ENCODE results near the gene ITPKC.

ITPKC gene

DNA sequence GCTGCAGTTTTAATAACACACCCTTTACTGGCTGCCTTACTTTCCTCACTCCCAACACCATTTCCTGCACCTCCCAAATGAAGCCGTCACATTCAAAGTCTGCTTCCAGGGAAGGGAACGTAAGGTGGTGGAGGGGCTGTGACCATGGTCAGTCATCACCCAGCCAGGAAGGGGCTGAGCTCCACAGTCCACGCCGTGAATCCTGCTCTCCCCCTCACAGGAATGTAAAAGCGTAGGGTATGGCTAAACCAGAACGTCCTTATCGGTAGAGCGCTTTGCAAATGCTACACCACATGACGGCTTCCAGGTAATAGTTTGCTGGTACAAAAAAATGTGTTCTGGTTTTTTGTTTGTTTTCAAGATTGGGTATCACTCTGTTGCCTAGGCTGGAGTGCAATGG is 33.5 kb upstream of the ITPKC start:
- no peak overlapping the region for H3K9ac ChIP-seq (ENCODE audit: low read depth, low read length)
- no peak overlapping the region for H3K4me3 ChIP-seq (ENCODE audit: low read length)
- no peak overlapping the region for H3K27ac ChIP-seq (ENCODE audit: low read depth, low read length)
- no peaks in the 10 kb centered on the region for H3K9me3 ChIP-seq (ENCODE audit: insufficient read depth, low read depth, low read length)
- no peaks in the 10 kb centered on the region for H3K4me1 ChIP-seq (ENCODE audit: insufficient read depth, low read length)
- no peaks in the 10 kb centered on the region for H3K27me3 ChIP-seq (ENCODE audit: insufficient read depth, low read length)
- 95% methylated on average over 9 of the region's 9 CpGs for WGBS
- peaks cover 60% of the 10 kb centered on the region for H3K36me3 ChIP-seq (ENCODE audit: insufficient read depth, low read length)

DNA sequence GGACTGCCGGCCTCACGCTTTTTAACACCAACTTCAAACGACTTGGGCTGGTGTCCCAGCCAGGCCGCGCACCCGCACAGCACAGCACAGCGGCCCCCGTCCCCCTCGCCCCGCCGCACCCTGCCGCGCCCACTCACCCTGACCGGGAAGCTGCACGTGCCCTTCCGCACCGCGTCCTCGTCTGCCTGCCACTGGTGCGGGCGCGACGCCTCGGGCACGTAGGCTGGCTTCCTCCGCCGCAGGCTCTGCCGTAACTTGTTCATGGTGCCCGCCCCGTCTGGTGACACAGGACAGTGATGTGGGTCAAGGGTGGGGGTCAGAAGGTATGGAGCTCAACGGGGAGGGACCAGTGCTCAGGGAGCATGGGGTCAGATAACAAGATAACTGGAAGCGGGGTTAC is 32.6 kb upstream of the ITPKC start:
- WGBS: 96% methylated on average over 32 of the region's 32 CpGs
- Histone ChIP-seq H3K27me3 (ENCODE audit: insufficient read depth, low read length) (no peaks in the 10 kb centered on the region), H3K36me3 (ENCODE audit: insufficient read depth, low read length) (peaks cover 52% of the 10 kb centered on the region), H3K9me3 (ENCODE audit: insufficient read depth, low read depth, low read length) (no peaks in the 10 kb centered on the region), H3K27ac (ENCODE audit: low read depth, low read length) (no peak overlapping the region), H3K9ac (ENCODE audit: low read depth, low read length) (no peak overlapping the region), H3K4me1 (ENCODE audit: insufficient read depth, low read length) (no peaks in the 10 kb centered on the region), H3K4me3 (ENCODE audit: low read length) (no peak overlapping the region)

DNA sequence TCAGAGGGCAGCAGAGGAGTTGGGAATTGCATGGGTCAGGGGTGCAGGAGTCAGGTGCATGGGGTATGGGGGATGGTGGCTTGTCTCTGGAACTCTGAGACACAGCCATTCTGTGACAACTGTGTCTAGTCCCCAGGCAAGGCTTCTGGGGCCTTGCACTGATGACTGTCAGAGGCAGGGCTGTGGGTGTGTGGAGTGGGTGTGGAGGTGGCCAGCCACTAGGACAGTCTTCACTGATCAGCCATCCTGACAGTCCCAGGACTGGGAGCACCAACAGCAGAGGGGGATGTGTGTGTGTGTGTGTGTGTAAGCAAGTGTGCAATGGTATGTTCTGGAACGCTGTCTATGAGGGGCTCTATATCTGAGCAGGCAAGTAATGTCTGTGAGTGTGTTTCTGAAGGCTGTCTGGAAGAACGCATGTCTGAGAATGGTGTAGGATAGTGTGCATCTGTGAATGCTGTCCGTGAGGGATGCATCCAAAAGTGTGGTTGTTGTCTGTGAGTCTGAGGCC is 31.8 kb upstream of the ITPKC start:
- Histone ChIP-seq H3K4me3 (ENCODE audit: low read length) (no peak overlapping the region), H3K27ac (ENCODE audit: low read depth, low read length) (no peak overlapping the region), H3K36me3 (ENCODE audit: insufficient read depth, low read length) (peaks cover 46% of the 10 kb centered on the region), H3K9ac (ENCODE audit: low read depth, low read length) (no peak overlapping the region), H3K9me3 (ENCODE audit: insufficient read depth, low read depth, low read length) (no peaks in the 10 kb centered on the region), H3K27me3 (ENCODE audit: insufficient read depth, low read length) (no peaks in the 10 kb centered on the region), H3K4me1 (ENCODE audit: insufficient read depth, low read length) (no peaks in the 10 kb centered on the region)
- WGBS: 92% methylated on average over 3 of the region's 3 CpGs

DNA sequence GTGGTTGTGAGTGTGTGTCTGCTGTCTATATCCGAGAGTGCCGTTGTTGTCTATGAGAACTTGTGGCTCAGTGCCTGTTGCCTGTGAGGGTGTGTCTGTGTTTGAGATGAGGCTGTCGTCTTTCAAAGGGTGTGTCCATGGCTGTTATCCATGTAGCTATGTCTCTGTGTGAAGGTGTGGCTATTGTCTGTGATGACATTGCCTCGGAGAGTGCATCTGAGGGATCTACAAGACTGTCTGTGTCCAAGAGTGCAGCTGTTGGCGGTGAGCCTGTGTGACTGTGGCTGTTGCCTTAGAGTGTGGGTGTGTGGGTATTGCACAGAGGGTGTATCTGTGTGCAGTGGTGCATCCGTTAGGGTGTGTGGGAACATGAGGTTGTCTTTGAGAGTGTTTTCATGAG is 31.3 kb upstream of the ITPKC start:
- Histone ChIP-seq H3K27me3 (ENCODE audit: insufficient read depth, low read length) (no peaks in the 10 kb centered on the region), H3K9me3 (ENCODE audit: insufficient read depth, low read depth, low read length) (no peaks in the 10 kb centered on the region), H3K4me3 (ENCODE audit: low read length) (no peak overlapping the region), H3K4me1 (ENCODE audit: insufficient read depth, low read length) (no peaks in the 10 kb centered on the region), H3K36me3 (ENCODE audit: insufficient read depth, low read length) (peaks cover 45% of the 10 kb centered on the region), H3K9ac (ENCODE audit: low read depth, low read length) (no peak overlapping the region), H3K27ac (ENCODE audit: low read depth, low read length) (no peak overlapping the region)
- WGBS: 97% methylated on average over 6 of the region's 6 CpGs

DNA sequence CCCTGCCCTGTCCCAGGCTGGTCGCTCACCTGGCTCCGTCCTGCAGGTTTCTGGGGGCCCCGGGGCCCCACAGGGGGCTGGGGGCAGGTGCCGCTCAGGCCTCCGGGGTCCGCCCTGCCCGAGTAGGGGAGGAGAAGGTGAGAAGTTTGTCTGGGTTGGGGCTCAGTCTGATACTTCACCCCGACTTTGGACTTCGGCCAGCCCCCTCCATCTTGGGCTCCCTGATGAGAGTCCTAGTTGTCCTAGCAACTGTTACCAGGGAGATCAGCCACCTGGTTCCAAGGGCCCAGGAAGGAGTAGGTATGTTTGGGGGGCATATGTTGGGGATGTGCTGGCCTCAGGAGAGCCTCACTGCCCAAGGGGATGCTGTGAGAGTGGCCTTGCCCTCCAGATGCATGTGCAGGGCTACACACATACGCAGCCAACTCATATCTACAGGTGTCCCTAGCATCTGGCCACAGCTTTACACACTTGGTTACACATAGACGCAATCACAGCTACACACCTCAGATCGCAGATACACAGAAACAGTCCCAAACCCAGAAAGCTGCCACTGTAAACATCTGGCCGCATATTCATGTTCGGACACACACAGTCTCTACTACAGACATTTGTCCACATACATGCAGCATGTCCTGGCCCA is 29.9 kb upstream of the ITPKC start:
- no peak overlapping the region for H3K9ac ChIP-seq (ENCODE audit: low read depth, low read length)
- no peak overlapping the region for H3K4me3 ChIP-seq (ENCODE audit: low read length)
- H3K9me3 ChIP-seq (ENCODE audit: insufficient read depth, low read depth, low read length): no peaks in the 10 kb centered on the region
- whole genome bisulfite sequencing: 96% methylated on average over 14 of the region's 14 CpGs
- H3K27ac ChIP-seq (ENCODE audit: low read depth, low read length): no peak overlapping the region
- no peaks in the 10 kb centered on the region for H3K27me3 ChIP-seq (ENCODE audit: insufficient read depth, low read length)
- peaks cover 34% of the 10 kb centered on the region for H3K36me3 ChIP-seq (ENCODE audit: insufficient read depth, low read length)
- peaks cover 5% of the 10 kb centered on the region; the same call in 1 of the 2 replicates for H3K4me1 ChIP-seq (ENCODE audit: insufficient read depth, low read length)

DNA sequence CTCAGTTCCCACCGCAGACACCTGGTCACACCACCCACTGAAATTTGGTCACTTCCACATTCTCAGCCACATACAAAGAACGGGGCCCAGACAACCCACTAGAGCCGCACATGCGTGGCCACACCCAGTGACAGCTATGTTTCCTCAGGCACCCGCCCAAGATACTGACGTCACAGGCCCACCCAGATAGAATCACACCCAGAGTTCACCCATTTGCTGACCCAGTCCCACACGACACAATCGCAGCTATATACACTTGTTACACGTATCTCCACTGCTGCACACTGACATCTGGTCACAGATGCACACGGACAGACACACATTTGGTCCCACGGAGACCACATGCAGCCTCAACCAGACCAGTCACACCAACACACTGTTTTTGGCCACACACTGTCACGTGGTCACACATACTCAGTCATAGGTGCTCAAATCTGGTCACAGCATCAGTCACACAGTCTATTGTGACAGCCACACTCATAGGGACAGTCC is 29.3 kb upstream of the ITPKC start:
- 92% methylated on average over 12 of the region's 12 CpGs for WGBS
- Histone ChIP-seq H3K4me1 (ENCODE audit: insufficient read depth, low read length) (peaks cover 5% of the 10 kb centered on the region; the same call in 1 of the 2 replicates), H3K9me3 (ENCODE audit: insufficient read depth, low read depth, low read length) (no peaks in the 10 kb centered on the region), H3K36me3 (ENCODE audit: insufficient read depth, low read length) (peaks cover 28% of the 10 kb centered on the region), H3K27me3 (ENCODE audit: insufficient read depth, low read length) (no peaks in the 10 kb centered on the region), H3K4me3 (ENCODE audit: low read length) (no peak overlapping the region), H3K27ac (ENCODE audit: low read depth, low read length) (no peak overlapping the region), H3K9ac (ENCODE audit: low read depth, low read length) (no peak overlapping the region)

DNA sequence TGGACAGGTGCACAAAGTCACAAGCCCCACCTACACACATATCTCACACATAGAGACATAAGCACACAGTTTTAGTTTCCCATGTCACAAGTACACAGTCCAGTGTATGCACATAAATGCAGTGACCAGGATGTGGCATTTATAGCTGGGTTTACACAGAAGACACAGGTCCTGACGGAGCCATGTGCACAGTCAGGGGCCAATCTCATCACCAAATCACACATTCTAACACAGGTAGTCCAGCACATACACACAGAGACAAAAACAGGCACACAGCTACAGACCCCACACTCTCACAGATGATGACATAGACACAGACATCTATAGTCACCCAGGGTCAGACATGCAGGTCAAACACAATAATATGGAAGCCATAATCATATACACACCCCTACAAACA is 28.6 kb upstream of the ITPKC start:
- no peaks in the 10 kb centered on the region for H3K9me3 ChIP-seq (ENCODE audit: insufficient read depth, low read depth, low read length)
- H3K4me1 ChIP-seq (ENCODE audit: insufficient read depth, low read length): peaks cover 5% of the 10 kb centered on the region; the same call in 1 of the 2 replicates
- H3K27me3 ChIP-seq (ENCODE audit: insufficient read depth, low read length): no peaks in the 10 kb centered on the region
- H3K9ac ChIP-seq (ENCODE audit: low read depth, low read length): no peak overlapping the region
- H3K4me3 ChIP-seq (ENCODE audit: low read length): no peak overlapping the region
- no peak overlapping the region for H3K27ac ChIP-seq (ENCODE audit: low read depth, low read length)
- H3K36me3 ChIP-seq (ENCODE audit: insufficient read depth, low read length): peaks cover 21% of the 10 kb centered on the region
- 88% methylated on average over 1 of the region's 1 CpG for WGBS

DNA sequence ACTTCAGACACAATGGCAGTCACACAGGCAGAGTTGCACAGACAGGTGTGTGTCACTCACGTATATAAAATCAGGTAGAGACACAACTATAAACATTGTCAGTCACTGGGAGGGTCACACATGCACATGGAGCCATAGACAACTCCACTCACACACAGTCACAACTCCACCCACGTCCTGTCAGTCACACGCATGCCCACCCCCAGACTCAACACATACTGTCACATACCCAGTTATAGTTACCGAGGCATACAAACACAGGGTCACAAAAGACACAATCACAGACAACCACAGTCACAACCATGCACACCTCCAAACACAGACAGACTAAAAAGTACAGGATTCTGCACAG is 27.9 kb upstream of the ITPKC start:
- Histone ChIP-seq H3K36me3 (ENCODE audit: insufficient read depth, low read length) (peaks cover 18% of the 10 kb centered on the region), H3K9ac (ENCODE audit: low read depth, low read length) (no peak overlapping the region; the same call in 1 of the 2 replicates), H3K4me3 (ENCODE audit: low read length) (peak overlapping the region; percentile 73), H3K4me1 (ENCODE audit: insufficient read depth, low read length) (peaks cover 5% of the 10 kb centered on the region; the same call in 1 of the 2 replicates), H3K27me3 (ENCODE audit: insufficient read depth, low read length) (no peaks in the 10 kb centered on the region), H3K27ac (ENCODE audit: low read depth, low read length) (no peak overlapping the region), H3K9me3 (ENCODE audit: insufficient read depth, low read depth, low read length) (no peaks in the 10 kb centered on the region)
- 86% methylated on average over 4 of the region's 4 CpGs for WGBS

DNA sequence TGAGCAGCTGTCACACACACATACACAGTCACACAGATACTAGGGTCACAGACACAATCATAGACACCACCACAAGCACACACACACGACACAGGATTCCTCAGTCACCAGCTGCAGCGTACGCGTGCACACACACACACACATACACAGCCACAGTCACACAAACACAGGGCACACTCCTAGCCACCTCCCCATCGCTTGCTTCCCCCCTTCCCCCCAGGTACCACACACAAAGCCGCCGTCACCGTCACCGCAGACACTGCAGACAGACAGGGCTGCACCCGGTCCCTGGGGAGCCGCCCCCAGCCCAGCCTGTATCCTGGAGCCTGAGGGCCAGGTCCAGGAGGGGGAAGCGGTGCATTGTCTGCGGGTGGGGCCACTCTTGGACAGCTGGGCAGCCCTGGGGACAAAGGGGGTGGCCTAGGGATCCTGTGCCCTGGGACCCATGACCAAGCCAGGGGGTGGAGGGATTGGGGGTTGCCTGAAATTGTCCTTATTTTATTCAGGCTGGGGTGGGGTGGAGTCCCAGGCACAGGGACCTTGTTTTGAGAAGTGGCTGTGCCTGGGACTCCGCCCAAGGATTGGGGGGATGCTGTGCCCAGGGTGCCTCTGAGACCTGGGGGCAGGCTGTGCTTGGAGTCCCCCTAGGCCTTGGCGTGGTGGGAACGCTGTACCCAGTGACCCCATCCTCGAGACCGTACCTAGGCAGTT is 27.4 kb upstream of the ITPKC start:
- 27% methylated on average over 18 of the region's 18 CpGs for WGBS
- no peaks in the 10 kb centered on the region for H3K9me3 ChIP-seq (ENCODE audit: insufficient read depth, low read depth, low read length)
- no peak overlapping the region for H3K27ac ChIP-seq (ENCODE audit: low read depth, low read length)
- peaks cover 19% of the 10 kb centered on the region for H3K36me3 ChIP-seq (ENCODE audit: insufficient read depth, low read length)
- H3K4me1 ChIP-seq (ENCODE audit: insufficient read depth, low read length): peaks cover 5% of the 10 kb centered on the region; the same call in 1 of the 2 replicates
- no peaks in the 10 kb centered on the region for H3K27me3 ChIP-seq (ENCODE audit: insufficient read depth, low read length)
- peak overlapping the region; percentile 73 for H3K9ac ChIP-seq (ENCODE audit: low read depth, low read length)
- peak overlapping the region; percentile 73 for H3K4me3 ChIP-seq (ENCODE audit: low read length)

DNA sequence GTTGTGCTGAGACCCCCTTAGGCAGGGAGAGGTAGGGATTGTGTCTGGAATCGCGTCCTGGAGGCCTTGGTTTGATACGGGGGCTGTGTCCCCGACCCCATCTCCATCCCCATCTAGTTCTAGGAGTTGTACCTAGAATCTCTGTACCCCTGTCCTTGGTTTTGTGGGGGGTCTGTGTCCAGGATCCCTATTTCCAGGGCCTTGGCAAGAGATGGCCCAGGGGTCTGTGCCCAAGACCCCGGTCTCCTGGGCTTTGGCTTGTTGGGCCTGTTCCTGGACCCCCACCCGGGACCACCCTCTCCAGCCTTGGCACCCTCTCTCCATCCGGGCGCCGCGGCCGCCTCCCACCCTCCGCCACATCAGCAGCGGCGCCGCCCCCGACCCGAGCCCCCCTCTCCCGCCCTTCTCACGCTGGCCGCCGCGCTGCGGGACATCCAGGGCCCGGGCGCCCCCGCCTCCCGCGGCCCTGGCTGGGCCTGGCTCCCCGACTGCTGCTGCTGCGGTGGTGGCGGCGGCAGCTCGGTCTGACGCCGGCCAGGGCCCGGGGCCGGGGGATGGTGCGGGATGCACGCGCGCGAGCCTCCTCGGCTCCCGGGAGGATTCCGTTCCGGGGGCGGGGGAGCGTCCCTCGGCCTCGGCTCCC is 26.7 kb upstream of the ITPKC start, which contains the start of gene NUMBL:
TSS of gene NUMBL (minus strand) at position 602 of the 643 bp plus-strand sequence. CDS start at position 434, 168 bp downstream.
- Histone ChIP-seq H3K27ac (ENCODE audit: low read depth, low read length) (peak within 1 kb of the TSS; percentile 93), H3K27me3 (ENCODE audit: insufficient read depth, low read length) (no peaks in the 10 kb centered on the region), H3K36me3 (ENCODE audit: insufficient read depth, low read length) (peaks cover 18% of the 10 kb centered on the region), H3K4me1 (ENCODE audit: insufficient read depth, low read length) (peaks cover 5% of the 10 kb centered on the region; the same call in 1 of the 2 replicates), H3K9me3 (ENCODE audit: insufficient read depth, low read depth, low read length) (no peaks in the 10 kb centered on the region), H3K4me3 (ENCODE audit: low read length) (peak within 1 kb of the TSS; percentile 73), H3K9ac (ENCODE audit: low read depth, low read length) (peak within 1 kb of the TSS; percentile 84)
- WGBS: under 1% methylated on average over 46 of the region's 50 CpGs

Data from HUES64 (cell line).